HCT116 (cell line): ENCODE results near the gene ROS1. TPM values are rescaled to one million over a fixed set of nuclear protein-coding genes. Genes with fewer than 3 reads are reported as not detected.

Experiments used
- ATAC-seq: fragments of 200-7000 bp; cut with Tn5 transposase; 2 replicates; pipeline ENCODE4 v1.9.1; 2020; ENCODE audit warnings: mild to moderate bottlenecking, moderate library complexity
- BruUV-seq: library from RNA; stranded (reverse); fragments of 400-500 nt; replicated peaks from 2 replicates; lab custom pipeline; 2021; lab: Mats Ljungman, UMichigan
- CTCF ChIA-PET: fragments of 300-600 bp; sonication (Branson Sonifier 250); formaldehyde crosslinking; loops from one replicate; lab custom pipeline; 2021; ENCODE audit warnings: antibody characterized with exemption; lab: Charles Lee
- POLR2A ChIA-PET: fragments of 300-600, 350-600 bp; sonication (Branson Sonifier 250); formaldehyde crosslinking; loops from one replicate; lab custom pipeline; 2021; ENCODE audit warnings: antibody characterized with exemption; lab: Charles Lee
- RAD21 ChIA-PET, 2 experiments: fragments of 300-600 bp; sonication (Branson Sonifier 250); formaldehyde crosslinking; loops; one replicate each; lab custom pipeline; 2023; ENCODE audit warnings: low total read pairs in 2 of 2; ENCODE audit not compliant: uncharacterized antibody in 2 of 2, unreplicated experiment in 2 of 2, low non-redundant PET in 1 of 2; lab: Charles Lee
- DNase-seq: peaks from one replicate; pipeline ENCODE4 v3.0.0-alpha.2; 2010; ENCODE audit warnings: low read depth, low spot score
- H2AFZ ChIP-seq: fragments of 200-600 bp; shearing (Covaris generic), sonication (generic); 2 replicates; pipeline ENCODE4 v1.6.1; 2017; ENCODE audit warnings: low read depth, mixed run types, mixed read lengths, antibody characterized with exemption, low read length; ENCODE audit not compliant: poor library complexity, severe bottlenecking
- H3K27ac ChIP-seq: 2 replicates; pipeline ENCODE4 v1.5.1; 2012; ENCODE audit warnings: low read depth, low read length
- H3K27me3 ChIP-seq: fragments of 200-600 bp; sonication (generic); 2 replicates; pipeline ENCODE4 v1.6.1; 2016; ENCODE audit warnings: mixed run types, low read length, mixed read lengths; ENCODE audit not compliant: insufficient read depth
- H3K36me3 ChIP-seq, 2 experiments: fragments of 200-500 bp in 1 of 2; fragments of 200-600 bp in 1 of 2; sonication (Bioruptor generic) in 1 of 2; sonication (generic) in 1 of 2; 2 replicates each; pipeline versions ENCODE4 v1.5.1 to v1.6.1; 2014 to 2016; ENCODE audit warnings: low read length in 2 of 2, inconsistent platforms in 1 of 2, mixed read lengths in 1 of 2, mixed run types in 1 of 2; ENCODE audit not compliant: insufficient read depth in 2 of 2, control insufficient read depth in 1 of 2
- H3K4me1 ChIP-seq, 2 experiments: fragments of 200-600 bp in 1 of 2; sonication (generic) in 1 of 2; 2 replicates each; pipeline versions ENCODE4 v1.5.1 to v1.6.1; 2012 to 2017; ENCODE audit warnings: low read length in 2 of 2, inconsistent platforms in 1 of 2, mild to moderate bottlenecking in 1 of 2, mixed read lengths in 1 of 2, mixed run types in 1 of 2, moderate library complexity in 1 of 2; ENCODE audit not compliant: insufficient read depth in 2 of 2, control insufficient read depth in 1 of 2
- H3K4me2 ChIP-seq: fragments of 200-600 bp; sonication (generic); 2 replicates; pipeline ENCODE4 v1.6.1; 2017; ENCODE audit warnings: mixed run types, low read length, mixed read lengths
- H3K4me3 ChIP-seq, 2 experiments: fragments of 200-600 bp in 1 of 2; sonication (generic) in 1 of 2; replicated peaks in 1 of 2; 2 replicates each; pipeline ENCODE4 v1.5.1; 2011 to 2016; ENCODE audit warnings: low read length in 2 of 2, control low read depth in 1 of 2, low read depth in 1 of 2, mild to moderate bottlenecking in 1 of 2, mixed read lengths in 1 of 2, mixed run types in 1 of 2
- H3K79me2 ChIP-seq: fragments of 200-600 bp; sonication (generic); 2 replicates; pipeline ENCODE4 v1.6.1; 2017; ENCODE audit warnings: mild to moderate bottlenecking, mixed run types, low read length, moderate library complexity, mixed read lengths; ENCODE audit not compliant: insufficient read depth
- H3K9ac ChIP-seq: fragments of 200-600 bp; sonication (generic); 2 replicates; pipeline ENCODE4 v1.6.1; 2016; ENCODE audit warnings: low read length, mixed read lengths
- H3K9me2 ChIP-seq: fragments of 200-600 bp; sonication (generic), shearing (Covaris generic); 2 replicates; pipeline ENCODE4 v1.6.1; 2017; ENCODE audit warnings: mixed run types, mild to moderate bottlenecking, moderate library complexity; ENCODE audit not compliant: insufficient read depth
- H3K9me3 ChIP-seq, 2 experiments: fragments of 200-500 bp in 1 of 2; fragments of 200-600 bp in 1 of 2; sonication (Bioruptor generic) in 1 of 2; sonication (generic) in 1 of 2; 2 replicates each; pipeline ENCODE4 v1.6.1; 2014 to 2017; ENCODE audit warnings: low read length in 2 of 2, mixed read lengths in 2 of 2, inconsistent platforms in 1 of 2, low read depth in 1 of 2, mild to moderate bottlenecking in 1 of 2, mixed run types in 1 of 2, moderate library complexity in 1 of 2; ENCODE audit not compliant: control insufficient read depth in 1 of 2, insufficient read depth in 1 of 2
- H4K20me1 ChIP-seq: fragments of 200-600 bp; sonication (generic), shearing (Covaris generic); 2 replicates; pipeline ENCODE4 v1.6.1; 2017; ENCODE audit warnings: mixed run types, mild to moderate bottlenecking, moderate library complexity; ENCODE audit not compliant: insufficient read depth
- CBX3 ChIP-seq: IDR thresholded peaks from 2 replicates; pipeline ENCODE4 v1.6.1; 2012; ENCODE audit warnings: low read depth
- CEBPB ChIP-seq: IDR thresholded peaks from 2 replicates; pipeline ENCODE4 v1.6.1; 2012; ENCODE audit warnings: low read depth
- CTCF ChIP-seq, 3 experiments: fragments of 200-600 bp in 1 of 3; sonication (generic) in 1 of 3; IDR thresholded peaks in 2 of 3; conservative IDR thresholded peaks in 1 of 3; 2 replicates each; pipeline ENCODE4 v1.5.1; 2012 to 2017; ENCODE audit warnings: low read depth in 2 of 3, low read length in 2 of 3, antibody characterized with exemption in 1 of 3, borderline replicate concordance in 1 of 3, control low read depth in 1 of 3, mild to moderate bottlenecking in 1 of 3, mixed read lengths in 1 of 3, mixed run types in 1 of 3, moderate library complexity in 1 of 3; ENCODE audit not compliant: insufficient read depth in 1 of 3
- ELF1 ChIP-seq: IDR thresholded peaks from 2 replicates; pipeline ENCODE4 v1.6.1; 2012; ENCODE audit warnings: low read depth, borderline replicate concordance
- FOSL1 ChIP-seq: IDR thresholded peaks from 2 replicates; pipeline ENCODE4 v1.6.1; 2012; ENCODE audit warnings: low read depth
- JUND ChIP-seq: IDR thresholded peaks from 2 replicates; pipeline ENCODE4 v1.6.1; 2012
- MAX ChIP-seq: IDR thresholded peaks from 2 replicates; pipeline ENCODE4 v1.6.1; 2012
- POLR2A ChIP-seq: IDR thresholded peaks from 2 replicates; pipeline ENCODE4 v1.7.0; 2011; ENCODE audit warnings: borderline replicate concordance; ENCODE audit not compliant: insufficient read depth, insufficient read length; ENCODE audit errors: extremely low read depth
- POLR2AphosphoS5 ChIP-seq: IDR thresholded peaks from 2 replicates; pipeline ENCODE4 v1.6.1; 2011; ENCODE audit warnings: mild to moderate bottlenecking, low read depth, low read length, moderate library complexity
- RAD21 ChIP-seq: IDR thresholded peaks from 2 replicates; pipeline ENCODE4 v1.6.1; 2012; ENCODE audit warnings: low read depth, mild to moderate bottlenecking
- SP1 ChIP-seq: IDR thresholded peaks from 2 replicates; pipeline ENCODE4 v1.6.1; 2012; ENCODE audit warnings: low read depth
- TCF7L2 ChIP-seq: IDR thresholded peaks from 2 replicates; pipeline ENCODE4 v1.7.0; 2011; ENCODE audit warnings: borderline replicate concordance, inconsistent platforms; ENCODE audit not compliant: insufficient read depth, insufficient read length; ENCODE audit errors: extremely low read depth
- YY1 ChIP-seq: IDR thresholded peaks from 2 replicates; pipeline ENCODE4 v1.6.1; 2011; ENCODE audit warnings: low read length, low read depth, moderate library complexity, mild to moderate bottlenecking; ENCODE audit not compliant: insufficient replicate concordance; ENCODE audit errors: extremely low read depth
- intact Hi-C: fragments of 100-400 bp; cut with micrococcal nuclease; formaldehyde crosslinking; loops from 2 replicates; pipeline ENCODE4 v1.10.0; 2022
- total RNA-seq: library from RNA; stranded (reverse); gene quantifications from one replicate; pipeline ENCODE4 v1.2.1, GENCODE V29; 2021; ENCODE audit not compliant: unreplicated experiment
- TF ChIP-seq, protein P1 (sequence below): IDR thresholded peaks from 2 replicates; pipeline ENCODE4 v1.6.1; 2012
- TF ChIP-seq, protein P2 (sequence below): IDR thresholded peaks from 2 replicates; pipeline ENCODE4 v1.6.1; 2011; ENCODE audit warnings: mild to moderate bottlenecking, low read length, moderate library complexity; ENCODE audit not compliant: insufficient replicate concordance; ENCODE audit errors: extremely low read depth

Gene ROS1
- total RNA-seq, 1 experiment from 2014 or later, result not detected

GRCh38 chr6:117269638-117270054 lies 156.1 kb downstream of the ROS1 start:
- Histone ChIP-seq H3K9me2 (no peaks in the 10 kb centered on the region), H3K79me2 (no peaks in the 10 kb centered on the region), H3K36me3 (no peaks in the 10 kb centered on the region), H2AFZ (no peak overlapping the region), H3K4me2 (no peak overlapping the region), H3K27ac (no peak overlapping the region), H3K27me3 (peaks cover 6% of the 10 kb centered on the region; the same call in 1 of the 2 replicates), H3K9ac (no peak overlapping the region), H4K20me1 (no peaks in the 10 kb centered on the region), H3K9me3 (no peaks in the 10 kb centered on the region), H3K4me3 (no peak overlapping the region), H3K4me1 (no peaks in the 10 kb centered on the region)
- intact Hi-C loops, result no loop called here
- ChIA-PET POLR2A (no interaction called here), CTCF (no interaction called here), RAD21 (no interaction called here)
- no TSS peak for BruUV-seq
- no peak for DNase-seq
- TF ChIP-seq JUND (no peak), MAX (no peak), RAD21 (no peak), YY1 (no peak)
- TF ChIP-seq, protein P1, sequence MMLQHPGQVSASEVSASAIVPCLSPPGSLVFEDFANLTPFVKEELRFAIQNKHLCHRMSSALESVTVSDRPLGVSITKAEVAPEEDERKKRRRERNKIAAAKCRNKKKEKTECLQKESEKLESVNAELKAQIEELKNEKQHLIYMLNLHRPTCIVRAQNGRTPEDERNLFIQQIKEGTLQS, result no peak
- TF ChIP-seq, all 23 proteins: peak for 0
- no peak for ATAC-seq

DNA sequence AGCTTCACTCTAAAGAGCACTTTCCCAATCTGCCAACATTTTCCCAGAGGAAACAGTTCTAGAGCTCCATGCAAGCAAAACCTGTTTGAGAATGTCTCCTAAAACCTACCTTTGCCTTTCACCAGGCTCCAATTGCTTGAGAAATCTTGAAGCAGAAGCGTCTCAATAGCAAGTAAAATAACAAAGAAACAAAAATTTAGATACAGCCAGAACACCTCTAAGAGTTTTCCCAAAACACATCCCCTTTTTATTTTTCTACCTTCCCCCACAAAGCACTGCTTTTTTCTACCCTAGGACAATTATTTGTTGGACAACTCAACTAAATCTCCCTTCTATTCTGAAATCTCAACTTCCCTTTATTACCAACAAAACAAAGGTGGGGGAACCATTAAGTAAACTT lies 156.8 kb downstream of the ROS1 start:
- CTCF ChIA-PET, result no interaction called here
- H3K27me3 ChIP-seq, result peaks cover 6% of the 10 kb centered on the region; the same call in 1 of the 2 replicates
- no peak for TF ChIP-seq CBX3
- TF ChIP-seq FOSL1, result no peak
- TF ChIP-seq CEBPB, result no peak
- TF ChIP-seq JUND, result no peak
- TF ChIP-seq, protein P2, sequence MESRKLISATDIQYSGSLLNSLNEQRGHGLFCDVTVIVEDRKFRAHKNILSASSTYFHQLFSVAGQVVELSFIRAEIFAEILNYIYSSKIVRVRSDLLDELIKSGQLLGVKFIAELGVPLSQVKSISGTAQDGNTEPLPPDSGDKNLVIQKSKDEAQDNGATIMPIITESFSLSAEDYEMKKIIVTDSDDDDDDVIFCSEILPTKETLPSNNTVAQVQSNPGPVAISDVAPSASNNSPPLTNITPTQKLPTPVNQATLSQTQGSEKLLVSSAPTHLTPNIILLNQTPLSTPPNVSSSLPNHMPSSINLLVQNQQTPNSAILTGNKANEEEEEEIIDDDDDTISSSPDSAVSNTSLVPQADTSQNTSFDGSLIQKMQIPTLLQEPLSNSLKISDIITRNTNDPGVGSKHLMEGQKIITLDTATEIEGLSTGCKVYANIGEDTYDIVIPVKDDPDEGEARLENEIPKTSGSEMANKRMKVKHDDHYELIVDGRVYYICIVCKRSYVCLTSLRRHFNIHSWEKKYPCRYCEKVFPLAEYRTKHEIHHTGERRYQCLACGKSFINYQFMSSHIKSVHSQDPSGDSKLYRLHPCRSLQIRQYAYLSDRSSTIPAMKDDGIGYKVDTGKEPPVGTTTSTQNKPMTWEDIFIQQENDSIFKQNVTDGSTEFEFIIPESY, result no peak
- TF ChIP-seq CTCF (IDR thresholded peaks at IDR 0.05 in 2 of 3, conservative IDR thresholded peaks at IDR 0.05 in 1 of 3; ENCODE audit: borderline replicate concordance in 1 of 3, insufficient read depth in 1 of 3, low read depth in 2 of 3, low read length in 2 of 3), result no peak
- no peak for TF ChIP-seq SP1
- no peak for TF ChIP-seq POLR2A
- TF ChIP-seq POLR2AphosphoS5, result no peak
- no peak for TF ChIP-seq ELF1
- TF ChIP-seq TCF7L2, result no peak
- TF ChIP-seq, protein P1, result no peak

More for the DNA sequence above, 156.8 kb downstream of the ROS1 start:
- no peaks in the 10 kb centered on the region for H3K9me2 ChIP-seq
- intact Hi-C loops, result no loop called here
- H3K4me2 ChIP-seq, result no peak overlapping the region
- ChIA-PET RAD21 (no interaction called here), POLR2A (no interaction called here)
- H3K36me3 ChIP-seq, result no peaks in the 10 kb centered on the region
- DNase-seq (no peak), ATAC-seq (no peak)
- no peaks in the 10 kb centered on the region for H3K79me2 ChIP-seq
- no peaks in the 10 kb centered on the region for H3K4me1 ChIP-seq
- H3K27ac ChIP-seq, result no peak overlapping the region
- no TSS peak for BruUV-seq
- H2AFZ ChIP-seq, result no peak overlapping the region
- no peaks in the 10 kb centered on the region for H3K9me3 ChIP-seq
- no peak overlapping the region for H3K4me3 ChIP-seq
- no peak overlapping the region for H3K9ac ChIP-seq
- no peaks in the 10 kb centered on the region for H4K20me1 ChIP-seq
